Parathyroid adenoma (tissue), 2 donors: ENCODE results near the gene SEMA7A.
A peak's percentile ranks its signal among the peaks of the same experiment; 100 is the strongest.

Source experiments
- H2AFZ ChIP-seq: fragments of 300-600 bp; sonication (generic); one replicate; pipeline ENCODE4 v1.7.0; 2017; ENCODE audit warnings: antibody characterized with exemption, mild to moderate bottlenecking
- H3K27ac ChIP-seq: fragments of 300-600 bp; sonication (generic); one replicate; pipeline ENCODE4 v1.7.0; 2017
- H3K27me3 ChIP-seq: fragments of 300-600 bp; sonication (generic); one replicate; pipeline ENCODE4 v1.7.0; 2017; ENCODE audit warnings: low read length; ENCODE audit not compliant: control insufficient read depth, insufficient read depth
- H3K36me3 ChIP-seq: fragments of 300-600 bp; sonication (generic); one replicate; pipeline ENCODE4 v1.7.0; 2017; ENCODE audit warnings: low read length; ENCODE audit not compliant: control insufficient read depth, insufficient read depth
- H3K4me1 ChIP-seq: fragments of 300-600 bp; sonication (generic); one replicate; pipeline ENCODE4 v1.7.0; 2017; ENCODE audit warnings: control low read depth
- H3K4me2 ChIP-seq: fragments of 300-600 bp; sonication (generic); one replicate; pipeline ENCODE4 v1.7.0; 2017; ENCODE audit warnings: low read length
- H3K4me3 ChIP-seq: fragments of 300-600 bp; sonication (generic); one replicate; pipeline ENCODE4 v1.7.0; 2017; ENCODE audit warnings: low read depth, low read length
- H3K79me2 ChIP-seq: fragments of 300-600 bp; sonication (generic); one replicate; pipeline ENCODE4 v1.7.0; 2017; ENCODE audit warnings: control low read depth
- H3K9ac ChIP-seq: fragments of 300-600 bp; sonication (generic); one replicate; pipeline ENCODE4 v1.7.0; 2017; ENCODE audit warnings: mild to moderate bottlenecking
- H3K9me3 ChIP-seq: fragments of 300-600 bp; sonication (generic); one replicate; pipeline ENCODE4 v1.7.0; 2017; ENCODE audit warnings: low read length; ENCODE audit not compliant: control insufficient read depth
- TF ChIP-seq, protein P1 (sequence below): fragments of 300-600 bp; sonication (generic); IDR thresholded peaks from one replicate; pipeline ENCODE4 v1.7.0; 2017; ENCODE audit warnings: antibody characterized with exemption, mild to moderate bottlenecking
- donor health status: primary hyperparathyroidism.

SEMA7A gene

GRCh38 chr15:74422652-74423430 is 10.9 kb downstream of the SEMA7A start:
- Histone ChIP-seq H3K9me3 (no peaks in the 10 kb centered on the region), H3K4me3 (no peak overlapping the region), H3K27ac (peak overlapping the region; percentile 85), H3K27me3 (no peaks in the 10 kb centered on the region), H3K79me2 (peaks cover 6% of the 10 kb centered on the region), H3K9ac (no peak overlapping the region), H3K4me1 (peaks cover 40% of the 10 kb centered on the region), H2AFZ (no peak overlapping the region), H3K4me2 (no peak overlapping the region), H3K36me3 (no peaks in the 10 kb centered on the region)
- TF ChIP-seq, protein P1, sequence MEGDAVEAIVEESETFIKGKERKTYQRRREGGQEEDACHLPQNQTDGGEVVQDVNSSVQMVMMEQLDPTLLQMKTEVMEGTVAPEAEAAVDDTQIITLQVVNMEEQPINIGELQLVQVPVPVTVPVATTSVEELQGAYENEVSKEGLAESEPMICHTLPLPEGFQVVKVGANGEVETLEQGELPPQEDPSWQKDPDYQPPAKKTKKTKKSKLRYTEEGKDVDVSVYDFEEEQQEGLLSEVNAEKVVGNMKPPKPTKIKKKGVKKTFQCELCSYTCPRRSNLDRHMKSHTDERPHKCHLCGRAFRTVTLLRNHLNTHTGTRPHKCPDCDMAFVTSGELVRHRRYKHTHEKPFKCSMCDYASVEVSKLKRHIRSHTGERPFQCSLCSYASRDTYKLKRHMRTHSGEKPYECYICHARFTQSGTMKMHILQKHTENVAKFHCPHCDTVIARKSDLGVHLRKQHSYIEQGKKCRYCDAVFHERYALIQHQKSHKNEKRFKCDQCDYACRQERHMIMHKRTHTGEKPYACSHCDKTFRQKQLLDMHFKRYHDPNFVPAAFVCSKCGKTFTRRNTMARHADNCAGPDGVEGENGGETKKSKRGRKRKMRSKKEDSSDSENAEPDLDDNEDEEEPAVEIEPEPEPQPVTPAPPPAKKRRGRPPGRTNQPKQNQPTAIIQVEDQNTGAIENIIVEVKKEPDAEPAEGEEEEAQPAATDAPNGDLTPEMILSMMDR: no peak

- Histone ChIP-seq H3K36me3 (no peaks in the 10 kb centered on the region), H3K9me3 (no peaks in the 10 kb centered on the region), H2AFZ (no peak overlapping the region), H3K79me2 (peaks cover 6% of the 10 kb centered on the region), H3K27me3 (no peaks in the 10 kb centered on the region), H3K9ac (no peak overlapping the region), H3K4me3 (no peak overlapping the region), H3K27ac (peak overlapping the region; percentile 85), H3K4me2 (no peak overlapping the region), H3K4me1 (peaks cover 40% of the 10 kb centered on the region)
- TF ChIP-seq, protein P1: no peak
Measured at GRCh38 chr15:74422265-74422651, 11.5 kb downstream of the SEMA7A start.

- no peak overlapping the region for H3K9ac ChIP-seq
- peak overlapping the region; percentile 85 for H3K27ac ChIP-seq
- no peak overlapping the region for H3K4me2 ChIP-seq
- H3K36me3 ChIP-seq: no peaks in the 10 kb centered on the region
- H3K27me3 ChIP-seq: no peaks in the 10 kb centered on the region
- no peak overlapping the region for H3K4me3 ChIP-seq
- H2AFZ ChIP-seq: no peak overlapping the region
- TF ChIP-seq, protein P1: no peak
- peaks cover 6% of the 10 kb centered on the region for H3K79me2 ChIP-seq
- no peaks in the 10 kb centered on the region for H3K9me3 ChIP-seq
- peaks cover 35% of the 10 kb centered on the region for H3K4me1 ChIP-seq
Measured at GRCh38 chr15:74421302-74422245, 12.2 kb downstream of the SEMA7A start.

GRCh38 chr15:74420193-74420905 is 13.4 kb downstream of the SEMA7A start:
- no peak overlapping the region for H3K4me3 ChIP-seq

More at GRCh38 chr15:74420193-74420905, 13.4 kb downstream of the SEMA7A start:
- Histone ChIP-seq H3K79me2 (peaks cover 6% of the 10 kb centered on the region), H3K9ac (no peak overlapping the region), H3K4me1 (peaks cover 28% of the 10 kb centered on the region), H2AFZ (no peak overlapping the region), H3K4me2 (no peak overlapping the region), H3K36me3 (no peaks in the 10 kb centered on the region), H3K27me3 (no peaks in the 10 kb centered on the region), H3K27ac (peak overlapping the region; percentile 85), H3K9me3 (no peaks in the 10 kb centered on the region)
- TF ChIP-seq, protein P1: no peak
